Activated CD4-positive, alpha-beta T cell treated with anti-CD3 and anti-CD28 coated beads, Interleukin-2, Interleukin-4, amounts not matched to agents 100 ng/mL and 50 ng/mL, durations not matched to agents 16 hours and 8 hours (primary cell): ENCODE data around the gene KCNIP2.

Source experiments
- DNase-seq: peaks from one replicate; pipeline ENCODE4 v3.0.0-alpha.2; 2020; ENCODE audit warnings: low spot score

Gene KCNIP2

GRCh38 chr10:101851411-101852116 lies 8.0 kb upstream of the KCNIP2 start:
- no peak for DNase-seq

GRCh38 chr10:101850749-101851148 lies 7.1 kb upstream of the KCNIP2 start:
- DNase-seq, result no peak

- no peak for DNase-seq
Measured at GRCh38 chr10:101848894-101849351, 5.3 kb upstream of the KCNIP2 start.

GRCh38 chr10:101848408-101848807 lies 4.8 kb upstream of the KCNIP2 start:
- DNase-seq, result no peak

GRCh38 chr10:101845893-101846292 lies 2.3 kb upstream of the KCNIP2 start:
- no peak for DNase-seq

- DNase-seq, result no peak
Measured at GRCh38 chr10:101841826-101842225, 1.8 kb downstream of the KCNIP2 start.

- DNase-seq, result peak; percentile 86
Measured at GRCh38 chr10:101840741-101841453, 2.7 kb downstream of the KCNIP2 start.

GRCh38 chr10:101840102-101840684 lies 3.4 kb downstream of the KCNIP2 start:
- DNase-seq, result no peak

GRCh38 chr10:101839416-101840063 lies 4.1 kb downstream of the KCNIP2 start:
- DNase-seq, result peak; percentile 55

- DNase-seq, result no peak
Measured at GRCh38 chr10:101839002-101839401, 4.6 kb downstream of the KCNIP2 start.

GRCh38 chr10:101838416-101838970 lies 5.1 kb downstream of the KCNIP2 start:
- no peak for DNase-seq

- DNase-seq, result no peak
Measured at GRCh38 chr10:101837748-101838147, 5.9 kb downstream of the KCNIP2 start.

GRCh38 chr10:101835362-101835761 lies 8.2 kb downstream of the KCNIP2 start:
- DNase-seq, result no peak

- DNase-seq, result no peak
Measured at GRCh38 chr10:101834341-101834740, 9.3 kb downstream of the KCNIP2 start.

- no peak for DNase-seq
Measured at GRCh38 chr10:101833466-101833865, 10.1 kb downstream of the KCNIP2 start.

- no peak for DNase-seq
Measured at GRCh38 chr10:101832325-101832771, 11.3 kb downstream of the KCNIP2 start.

GRCh38 chr10:101831169-101831811 lies 12.3 kb downstream of the KCNIP2 start:
- DNase-seq, result no peak

- peak; percentile 91 for DNase-seq
Measured at GRCh38 chr10:101830322-101831168, 13.1 kb downstream of the KCNIP2 start.

- peak; percentile 47 for DNase-seq
Measured at GRCh38 chr10:101829561-101830315, 13.9 kb downstream of the KCNIP2 start.
